Ovary (tissue), 9 donors: Measurements from ENCODE around the gene SORCS2. TPM values are rescaled to one million over a fixed set of nuclear protein-coding genes. Genes with fewer than 3 reads are reported as not detected.
A peak's percentile ranks its signal among the peaks of the same experiment; 100 is the strongest.

Source experiments
- DNase-seq, 5 donors: peaks; one replicate each; pipeline ENCODE4 v3.0.0-alpha.2; 2019 to 2020
- H3K27ac ChIP-seq, 2 donors: fragments of 200-600 bp; one replicate each; pipeline versions ENCODE4 v1.5.1 to v1.8.0; 2019 to 2022
- H3K27me3 ChIP-seq: fragments of 200-600 bp; one replicate; pipeline ENCODE4 v1.8.0; 2022
- H3K36me3 ChIP-seq: fragments of 200-600 bp; sonication (generic); one replicate; pipeline ENCODE4 v1.5.1; 2019
- H3K4me1 ChIP-seq: one replicate; pipeline ENCODE4 v1.8.1; 2013; ENCODE audit warnings: mild to moderate bottlenecking, moderate library complexity; ENCODE audit not compliant: insufficient read depth
- H3K4me3 ChIP-seq: fragments of 200-600 bp; sonication (generic); one replicate; pipeline ENCODE4 v1.5.1; 2017
- H3K9me3 ChIP-seq, 2 donors: fragments of 200-600 bp in 1 of 2; sonication (generic) in 1 of 2; one replicate each; pipeline versions ENCODE4 v1.5.1 to v1.8.1; 2013 to 2019; ENCODE audit warnings: mild to moderate bottlenecking in 1 of 2, moderate library complexity in 1 of 2
- EP300 ChIP-seq: sonication (generic); formaldehyde crosslinking; IDR thresholded peaks from one replicate; pipeline ENCODE4 v1.6.1; 2017; ENCODE audit warnings: antibody characterized with exemption
- POLR2A ChIP-seq: fragments of 450-650 bp; IDR thresholded peaks from one replicate; pipeline ENCODE4 v1.6.1; 2017; ENCODE audit warnings: antibody characterized with exemption, mild to moderate bottlenecking, moderate library complexity
- WGBS, 3 donors: extraction: QIAGEN DNeasy Blood & Tissue Kit in 1 of 3; methylation state at CpG; one replicate each; pipeline versions ENCODE4 v1.1.5 to v1.1.7; 2013 to 2017; 5-methylcytosine and 5-hydroxymethylcytosine counted together
- intact Hi-C, 4 donors: fragments of 100-400 bp; cut with DNase I; formaldehyde crosslinking; loops; one replicate each; pipeline versions ENCODE4 v1.11.0 to v1.15.1; 2022 to 2023
- polyA plus RNA-seq, 2 donors: library from polyadenylated mRNA; stranded (reverse); fragments of 200-250 nt in 1 of 2; fragments of 350-450 nt in 1 of 2; fragmentation: Illumina TruSeq in 1 of 2; extraction: RNeasy Lipid Tissue Mini Kit (QIAGEN cat#74804) in 1 of 2; gene quantifications; one replicate each; pipeline ENCODE4 v1.2.3, GENCODE V29; 2013 to 2014
- total RNA-seq, 7 donors: library from RNA; depleted of rRNA in 2 of 7; stranded (reverse); fragments of >200 nt in 2 of 7; fragmentation: NEBNext Ultra II Directional in 3 of 7; extraction: Animal tissue kit (Norgen Biotek cat#: 25700) in 3 of 7; gene quantifications; one replicate each; pipeline versions ENCODE4 v1.1.0 to v1.2.4, GENCODE V29; 2016 to 2023
- TF ChIP-seq, protein P1 (sequence below), 3 donors: fragments of 450-650 bp in 2 of 3; fragments of 200-600 bp in 1 of 3; IDR thresholded peaks; one replicate each; pipeline versions ENCODE4 v1.5.1 to v1.8.0; 2016 to 2022; ENCODE audit warnings: antibody characterized with exemption in 3 of 3, mild to moderate bottlenecking in 1 of 3
- donor health status: DM: no; HTN: no; CAD: no; lungs with moderate emphysema.
- donor health status: DM: no; HTN: no; CAD: no.
- donor health status: Bipolar disorder and iron deficiency.
- donor health status: DM: yes; HTN: yes; CAD: no.
- donor health status: DM: no; HTN: no; CAD: no.
- donor health status: DM: yes; HTN: yes; CAD: no.

The SORCS2 gene
- total and polyA plus RNA-seq, 9 donors = 0.60 to 23.9 (median 7.1) TPM

DNA sequence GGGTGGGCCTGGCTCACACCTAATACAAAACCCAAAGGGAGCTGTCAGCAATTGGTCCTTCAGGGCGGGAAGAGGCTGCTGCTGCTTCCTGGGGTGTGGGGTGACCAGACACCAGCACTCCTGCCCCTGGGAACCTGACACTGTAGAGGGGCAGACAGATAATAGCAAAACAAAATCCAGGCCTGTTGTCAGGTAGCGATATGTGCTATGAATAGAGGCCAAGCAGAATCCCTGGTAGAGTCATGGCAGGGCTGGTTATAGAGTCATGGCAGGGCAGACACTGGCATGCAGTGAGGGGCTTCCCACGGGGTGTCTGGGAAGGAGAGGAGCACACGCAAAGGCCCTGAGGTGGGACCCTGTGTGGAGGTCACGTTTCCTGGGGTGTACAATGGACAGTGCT, 321.9 kb downstream of the SORCS2 start:
- TF ChIP-seq, protein P1, sequence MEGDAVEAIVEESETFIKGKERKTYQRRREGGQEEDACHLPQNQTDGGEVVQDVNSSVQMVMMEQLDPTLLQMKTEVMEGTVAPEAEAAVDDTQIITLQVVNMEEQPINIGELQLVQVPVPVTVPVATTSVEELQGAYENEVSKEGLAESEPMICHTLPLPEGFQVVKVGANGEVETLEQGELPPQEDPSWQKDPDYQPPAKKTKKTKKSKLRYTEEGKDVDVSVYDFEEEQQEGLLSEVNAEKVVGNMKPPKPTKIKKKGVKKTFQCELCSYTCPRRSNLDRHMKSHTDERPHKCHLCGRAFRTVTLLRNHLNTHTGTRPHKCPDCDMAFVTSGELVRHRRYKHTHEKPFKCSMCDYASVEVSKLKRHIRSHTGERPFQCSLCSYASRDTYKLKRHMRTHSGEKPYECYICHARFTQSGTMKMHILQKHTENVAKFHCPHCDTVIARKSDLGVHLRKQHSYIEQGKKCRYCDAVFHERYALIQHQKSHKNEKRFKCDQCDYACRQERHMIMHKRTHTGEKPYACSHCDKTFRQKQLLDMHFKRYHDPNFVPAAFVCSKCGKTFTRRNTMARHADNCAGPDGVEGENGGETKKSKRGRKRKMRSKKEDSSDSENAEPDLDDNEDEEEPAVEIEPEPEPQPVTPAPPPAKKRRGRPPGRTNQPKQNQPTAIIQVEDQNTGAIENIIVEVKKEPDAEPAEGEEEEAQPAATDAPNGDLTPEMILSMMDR (IDR thresholded peaks at IDR 0.05) = no peak
- TF ChIP-seq POLR2A (no peak), EP300 (no peak)

DNA sequence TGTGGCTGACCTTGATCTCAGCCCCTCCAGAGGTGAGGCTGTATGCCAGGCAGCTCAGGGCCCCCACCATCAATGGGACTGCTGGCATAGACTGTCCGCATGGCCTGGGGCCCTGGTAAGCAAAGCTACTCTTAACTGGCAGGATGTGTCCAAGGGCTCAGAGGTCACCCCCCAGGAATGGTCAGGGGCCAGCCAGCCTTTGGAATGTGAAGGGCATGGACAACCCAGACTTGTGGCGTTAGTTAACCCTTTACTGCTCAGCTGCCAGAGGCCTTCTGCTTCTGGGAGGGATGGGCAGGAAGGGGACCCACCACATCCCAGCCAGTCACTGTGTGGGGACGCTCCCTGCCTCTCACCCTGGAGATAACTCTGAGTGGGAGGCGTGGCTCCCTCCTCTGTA, 322.5 kb downstream of the SORCS2 start:
- Histone ChIP-seq H3K4me1 (peaks cover 20% of the 10 kb centered on the region), H3K27ac (peak overlapping the region in 1 of 2 donors; percentile 82), H3K9me3 (no peaks in the 10 kb centered on the region), H3K4me3 (no peak overlapping the region), H3K36me3 (no peaks in the 10 kb centered on the region), H3K27me3 (no peaks in the 10 kb centered on the region)
- intact Hi-C loops = no loop called here
- 83 to 89% (median 86%) methylated on average over 4 of the region's 4 CpGs for WGBS, 3 donors
- DNase-seq = peak in 1 of 5 donors; percentile 24
- TF ChIP-seq, protein P1 (IDR thresholded peaks at IDR 0.05) = no peak
- TF ChIP-seq EP300 (no peak), POLR2A (no peak)

More for the DNA sequence above, 321.9 kb downstream of the SORCS2 start:
- DNase-seq = no peak
- 90 to 92% (median 91%) methylated on average over 5 of the region's 5 CpGs for WGBS, 3 donors
- H3K9me3 ChIP-seq = no peaks in the 10 kb centered on the region
- no peak overlapping the region for H3K4me3 ChIP-seq
- H3K27me3 ChIP-seq = no peaks in the 10 kb centered on the region
- no peaks in the 10 kb centered on the region for H3K36me3 ChIP-seq
- no peak overlapping the region for H3K27ac ChIP-seq
- intact Hi-C loops = no loop called here
- peaks cover 20% of the 10 kb centered on the region for H3K4me1 ChIP-seq

DNA sequence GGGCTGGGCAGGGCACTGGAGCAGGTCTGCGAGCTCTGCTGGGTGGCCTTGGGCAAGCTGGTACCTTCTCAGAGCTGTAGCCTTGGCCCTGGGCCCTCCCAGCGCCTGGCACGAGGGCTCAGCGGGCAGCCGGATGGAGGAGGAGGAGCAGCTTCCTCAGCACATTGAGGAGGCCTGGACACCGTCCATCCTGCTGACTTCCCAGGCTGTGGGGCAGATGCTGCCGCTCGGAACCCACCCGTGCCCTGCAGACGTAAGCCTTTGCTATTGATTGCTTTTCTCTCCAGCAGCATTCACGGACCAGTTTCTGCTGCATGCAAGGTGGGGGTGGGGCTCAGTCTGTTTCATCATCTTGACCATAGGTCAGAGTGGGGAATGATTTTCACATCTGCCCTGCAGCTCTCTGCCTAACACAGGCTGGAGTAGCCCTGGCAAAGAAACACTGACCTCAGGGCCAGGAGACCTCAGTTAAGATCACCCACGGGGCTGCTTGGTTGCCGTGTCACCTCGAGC, 323.1 kb downstream of the SORCS2 start:
- WGBS, 3 donors = 52 to 69% (median 66%) methylated on average over 9 to 14 of the region's 14 CpGs
- Histone ChIP-seq H3K27me3 (no peaks in the 10 kb centered on the region), H3K4me3 (no peak overlapping the region), H3K4me1 (peaks cover 20% of the 10 kb centered on the region), H3K27ac (peak overlapping the region in 1 of 2 donors; percentile 82), H3K9me3 (no peaks in the 10 kb centered on the region), H3K36me3 (no peaks in the 10 kb centered on the region)
- intact Hi-C loops = no loop called here
- TF ChIP-seq POLR2A (no peak), EP300 (no peak)
- TF ChIP-seq, protein P1 (IDR thresholded peaks at IDR 0.05) = no peak
- peak in 3 of 5 donors; percentile 39 to 46 (median 42) for DNase-seq

DNA sequence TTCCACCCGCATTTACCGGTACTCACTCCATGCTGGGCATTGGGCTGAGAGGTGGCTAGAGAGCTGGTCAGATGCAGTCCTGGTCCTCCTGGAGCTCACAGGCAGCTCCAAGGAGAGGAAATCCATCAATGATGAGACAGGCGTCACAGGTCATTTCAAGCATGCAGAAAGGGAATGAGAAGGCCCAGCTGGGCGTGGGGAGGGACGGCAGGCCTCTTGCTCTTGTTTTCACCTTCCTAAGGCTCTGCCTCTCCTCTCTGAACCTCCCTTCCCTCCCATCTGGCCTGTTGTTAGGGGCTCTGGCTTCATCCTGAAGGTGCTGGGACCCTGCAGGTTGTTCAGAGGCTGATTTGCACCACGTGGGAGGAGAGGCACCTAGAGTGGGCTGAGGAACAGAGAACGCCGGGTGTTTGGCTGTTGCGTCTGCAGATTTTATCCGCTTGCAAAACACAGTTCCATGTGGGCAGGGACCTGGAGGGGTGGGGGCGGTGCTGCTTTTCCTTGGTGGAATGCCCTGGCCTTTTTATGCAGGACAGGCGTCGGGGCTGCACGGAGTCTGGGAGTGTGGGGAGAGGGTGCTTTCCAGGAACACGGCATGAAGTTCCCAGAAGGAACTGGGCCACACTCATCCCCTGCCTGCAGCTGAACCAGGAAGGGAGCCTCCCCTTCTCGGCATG, 323.9 kb downstream of the SORCS2 start:
- no peak for TF ChIP-seq POLR2A
- TF ChIP-seq EP300 = no peak
- TF ChIP-seq, protein P1 (IDR thresholded peaks at IDR 0.05) = no peak
- H3K27me3 ChIP-seq = no peaks in the 10 kb centered on the region
- peak overlapping the region in 1 of 2 donors; percentile 82 for H3K27ac ChIP-seq
- 20 to 26% (median 22%) methylated on average over 16 of the region's 16 CpGs for WGBS, 3 donors
- no peaks in the 10 kb centered on the region for H3K9me3 ChIP-seq
- peak; percentile 58 to 72 (median 58) for DNase-seq
- H3K36me3 ChIP-seq = no peaks in the 10 kb centered on the region
- intact Hi-C loops = no loop called here
- H3K4me1 ChIP-seq = peaks cover 20% of the 10 kb centered on the region
- H3K4me3 ChIP-seq = no peak overlapping the region
